IPS DF 4.7 (cell line): ENCODE data around the gene MPL.

ENCODE experiments used
- DNase-seq: peaks from one replicate; pipeline ENCODE4 v3.0.0-alpha.2; 2013; ENCODE audit warnings: low spot score; ENCODE audit errors: extremely low read depth

MPL gene

DNA sequence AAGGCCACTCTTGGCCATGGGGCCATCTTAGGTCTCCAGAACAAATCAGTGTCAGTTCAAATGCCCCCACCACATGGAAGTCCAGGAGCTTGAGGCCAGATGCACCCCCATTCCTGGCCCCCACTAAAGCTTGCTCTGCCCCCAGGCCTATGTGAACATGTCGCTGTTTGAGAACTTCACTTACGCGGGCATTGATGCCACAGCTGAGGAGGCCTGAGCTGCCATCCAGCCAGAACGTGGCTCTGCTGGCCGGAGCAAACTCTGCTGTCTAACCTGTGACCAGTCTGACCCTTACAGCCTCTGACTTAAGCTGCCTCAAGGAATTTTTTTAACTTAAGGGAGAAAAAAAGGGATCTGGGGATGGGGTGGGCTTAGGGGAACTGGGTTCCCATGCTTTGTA lies 15.1 kb upstream of the MPL start:
- no peak for DNase-seq

DNA sequence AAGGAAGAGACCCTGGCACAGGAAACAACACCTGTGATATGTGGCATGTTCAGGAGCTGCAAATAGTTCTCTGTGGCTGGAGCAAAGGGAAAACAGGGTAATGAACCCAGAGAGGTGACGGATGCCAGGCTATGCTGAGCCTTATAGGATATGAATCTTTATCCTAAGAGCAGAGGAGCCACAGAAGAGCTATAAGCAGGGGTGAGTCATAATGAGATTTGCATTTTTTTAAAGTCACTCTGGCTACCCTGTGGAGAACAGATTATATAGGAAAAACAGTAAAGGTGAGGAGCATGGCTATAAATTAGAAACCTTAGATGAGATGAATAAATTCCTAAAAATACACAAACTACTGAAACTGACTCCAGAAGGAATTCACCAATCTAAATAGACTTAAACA lies 12.8 kb upstream of the MPL start:
- DNase-seq, result no peak

DNA sequence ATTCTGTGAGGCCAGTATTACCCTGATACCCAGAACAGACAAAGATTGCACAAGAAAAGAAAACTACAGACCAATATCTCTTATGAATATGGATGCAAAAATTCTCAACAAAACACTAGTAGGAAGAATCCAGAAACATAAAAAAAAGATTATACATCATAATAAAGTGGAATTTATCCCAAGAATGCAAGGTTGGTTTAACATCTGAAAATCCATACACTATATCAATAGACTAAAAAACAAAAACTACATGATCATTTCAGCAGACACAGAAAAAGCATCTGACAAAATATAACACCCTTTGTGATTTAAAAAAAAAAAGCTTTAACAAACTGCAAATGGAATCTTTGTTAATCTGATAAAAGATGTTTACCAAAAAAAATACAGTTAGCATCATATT lies 12.2 kb upstream of the MPL start:
- DNase-seq, result no peak

DNA sequence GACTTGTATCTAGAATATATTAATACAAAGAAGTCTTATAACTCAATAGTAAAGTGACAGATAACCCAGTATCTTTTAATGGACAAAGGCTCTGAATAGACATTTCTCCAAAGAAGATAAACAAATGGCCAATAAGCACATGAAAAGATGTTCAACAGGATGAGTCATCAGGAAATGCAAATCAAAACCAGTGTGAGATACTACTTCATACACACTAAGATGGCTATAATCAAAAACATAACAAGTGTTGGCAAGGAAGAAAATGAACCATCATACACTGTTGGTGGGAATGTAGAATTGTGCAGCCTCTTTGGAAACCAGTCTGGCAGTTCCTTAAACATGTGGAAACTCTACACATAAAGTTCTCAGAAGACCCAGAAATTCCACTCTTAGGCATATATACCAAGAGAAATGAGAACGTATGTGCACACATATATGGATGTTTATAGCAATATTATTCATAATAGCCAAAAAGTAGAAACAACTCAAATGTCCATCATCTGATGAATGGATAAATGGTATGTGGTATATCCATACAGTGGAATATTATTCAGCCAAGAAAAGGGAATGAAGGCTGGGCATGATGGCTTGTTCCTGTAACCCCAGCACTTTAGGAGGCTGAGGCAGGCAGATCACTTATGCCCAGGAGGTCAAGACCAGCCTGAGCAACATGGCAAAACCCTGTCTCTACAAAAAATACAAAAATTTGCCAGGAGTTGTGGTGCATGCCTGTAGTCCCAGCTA lies 9.9 kb upstream of the MPL start:
- no peak for DNase-seq

DNA sequence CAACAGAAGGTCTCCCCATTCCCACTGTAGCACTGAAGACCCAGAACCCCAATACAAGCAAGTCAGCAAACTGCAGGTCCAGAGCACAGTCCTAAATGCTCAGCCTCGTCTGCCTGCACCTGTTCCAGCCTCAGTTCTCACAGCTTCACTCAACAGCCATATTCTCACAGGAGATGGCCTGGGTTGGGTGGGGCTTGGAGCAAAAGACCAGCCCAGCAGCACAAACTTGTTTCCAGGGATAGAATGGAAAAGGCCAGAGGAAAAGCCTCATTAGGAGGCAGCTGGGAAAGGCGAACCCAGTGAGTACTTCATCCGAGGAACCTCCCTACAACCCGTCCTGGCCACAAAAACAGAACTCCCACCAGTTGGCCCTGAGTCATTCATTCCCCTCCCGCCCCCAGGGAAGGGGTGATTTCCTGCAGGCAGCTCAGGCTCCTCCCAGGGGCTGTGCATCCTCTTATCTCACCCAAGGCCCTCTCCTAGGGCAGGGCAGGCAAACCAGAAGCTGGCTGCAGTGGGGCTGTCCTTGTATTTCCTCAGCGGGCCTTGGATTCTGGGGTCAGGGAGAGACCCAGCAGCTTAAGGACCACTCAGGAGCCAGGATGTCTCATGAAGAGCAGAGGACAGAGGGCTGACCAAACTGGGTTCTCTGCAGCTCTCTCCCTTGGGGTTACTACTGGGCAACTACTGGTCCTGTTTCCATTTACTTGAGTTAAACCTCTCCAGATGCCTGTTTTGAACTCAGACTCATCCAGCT lies 7.4 kb upstream of the MPL start:
- no peak for DNase-seq

DNA sequence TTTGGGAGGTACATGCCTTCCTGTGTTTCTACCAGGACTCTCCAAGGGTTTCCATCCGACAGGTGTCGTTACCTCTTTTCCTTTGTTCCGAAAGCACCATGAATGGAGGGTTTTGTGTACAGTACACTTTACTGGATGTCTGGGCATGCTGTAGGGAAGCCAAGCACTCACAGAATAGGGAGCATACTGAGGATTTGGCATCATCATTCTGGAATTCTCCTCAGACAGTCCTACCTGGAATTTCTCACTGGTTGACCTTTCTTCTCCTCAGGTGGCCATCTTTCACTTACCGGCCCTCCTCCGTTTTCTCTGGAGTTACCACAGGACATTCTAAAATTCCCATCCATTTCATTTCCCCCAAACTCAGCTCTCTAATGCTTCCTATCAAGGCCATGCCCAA lies 5.9 kb upstream of the MPL start:
- no peak for DNase-seq

DNA sequence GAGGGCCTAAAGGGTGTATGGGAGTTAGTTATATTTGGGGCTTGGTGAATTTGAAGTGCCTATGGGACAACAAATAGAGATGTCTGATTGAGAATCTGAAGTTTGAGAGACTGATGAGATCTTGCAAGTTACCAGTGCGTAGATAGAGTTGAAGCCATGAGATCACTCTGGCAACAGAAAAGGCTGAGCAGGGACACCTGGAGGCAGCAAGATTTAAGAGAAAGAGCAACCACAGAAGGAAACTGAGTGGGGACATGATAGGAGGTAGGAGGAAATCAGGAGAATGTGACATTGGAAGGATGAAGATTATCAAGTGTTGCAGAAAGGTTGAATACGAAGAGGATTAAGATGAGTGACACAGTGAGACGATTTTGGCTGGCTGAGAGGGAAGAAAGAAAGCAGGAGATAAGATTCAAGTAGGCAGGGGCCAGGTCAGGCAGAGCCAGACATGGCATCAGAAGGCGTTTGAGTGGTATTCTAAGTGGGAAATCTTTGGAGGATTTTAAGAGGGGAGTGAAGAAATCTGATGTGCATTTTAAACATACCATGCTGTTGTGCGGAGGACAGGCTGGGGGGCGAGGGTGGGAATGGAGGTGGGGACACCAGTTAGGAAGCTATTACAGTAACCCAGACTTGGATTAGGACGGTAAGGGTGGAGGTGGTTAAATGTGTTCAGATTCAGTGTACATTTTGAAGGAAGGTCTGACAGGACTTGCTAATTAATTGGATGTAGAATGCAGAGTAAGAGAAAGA lies 3.0 kb upstream of the MPL start:
- no peak for DNase-seq

DNA sequence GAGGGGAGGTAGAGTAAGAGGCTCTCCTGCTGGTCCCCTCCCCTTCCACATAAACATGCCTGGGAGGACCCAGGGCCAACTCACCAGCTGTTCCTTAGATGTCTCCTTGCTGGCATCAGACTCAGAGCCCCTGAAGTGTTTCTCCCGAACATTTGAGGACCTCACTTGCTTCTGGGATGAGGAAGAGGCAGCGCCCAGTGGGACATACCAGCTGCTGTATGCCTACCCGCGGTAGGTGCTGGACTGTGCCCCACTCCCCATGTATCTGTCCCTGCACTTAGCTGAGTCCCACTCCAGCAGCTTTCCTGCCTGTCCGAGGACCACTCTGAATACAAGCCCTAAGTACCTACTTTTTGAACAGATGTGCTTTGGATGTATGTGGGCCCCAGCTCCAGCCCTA lies 383 bp downstream of the MPL start:
- no peak for DNase-seq

DNA sequence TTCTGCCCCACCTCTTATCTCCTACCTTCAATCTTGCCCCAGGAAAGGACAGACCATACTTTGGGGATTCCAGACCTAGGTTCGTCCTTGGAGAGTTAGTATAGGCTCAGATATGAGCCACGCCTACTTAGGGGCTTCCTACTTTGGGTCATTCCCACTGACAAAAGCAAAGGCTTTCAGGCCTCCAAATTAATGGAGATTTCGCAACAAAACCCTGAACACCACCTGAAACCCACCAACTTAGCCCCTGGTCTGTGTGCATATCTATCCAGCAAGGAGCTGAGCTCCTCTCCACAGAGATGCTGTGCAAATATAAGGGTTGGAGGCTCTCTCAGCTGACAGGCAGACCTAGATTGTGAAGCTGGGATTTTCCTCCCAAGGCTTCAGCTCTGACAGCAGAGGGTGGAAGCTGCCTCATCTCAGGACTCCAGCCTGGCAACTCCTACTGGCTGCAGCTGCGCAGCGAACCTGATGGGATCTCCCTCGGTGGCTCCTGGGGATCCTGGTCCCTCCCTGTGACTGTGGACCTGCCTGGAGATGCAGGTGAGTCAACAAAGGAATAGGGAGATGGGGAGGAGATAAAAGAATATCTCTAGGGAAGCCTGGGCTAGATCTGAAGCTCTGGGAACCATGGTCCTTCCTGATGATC lies 2.1 kb downstream of the MPL start:
- no peak for DNase-seq

DNA sequence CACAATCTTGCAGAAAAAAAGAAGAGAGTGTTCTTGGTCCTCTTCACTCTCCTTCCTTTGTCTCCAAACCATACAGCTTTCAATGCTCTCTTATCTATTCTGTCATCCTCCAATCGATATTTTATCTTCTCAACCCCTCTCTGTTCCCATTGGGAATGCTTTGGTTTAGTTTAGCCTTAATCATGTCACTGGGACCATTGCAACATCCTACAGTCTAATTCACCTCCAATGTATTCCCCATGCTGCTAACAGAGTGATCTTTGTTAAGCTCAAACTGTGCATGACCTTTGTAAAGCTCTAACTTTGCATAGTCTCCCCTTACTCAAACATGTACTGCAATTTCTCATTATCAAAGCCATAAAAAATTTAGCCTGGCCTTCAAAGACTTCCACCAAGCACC lies 2.9 kb downstream of the MPL start:
- DNase-seq, result no peak

DNA sequence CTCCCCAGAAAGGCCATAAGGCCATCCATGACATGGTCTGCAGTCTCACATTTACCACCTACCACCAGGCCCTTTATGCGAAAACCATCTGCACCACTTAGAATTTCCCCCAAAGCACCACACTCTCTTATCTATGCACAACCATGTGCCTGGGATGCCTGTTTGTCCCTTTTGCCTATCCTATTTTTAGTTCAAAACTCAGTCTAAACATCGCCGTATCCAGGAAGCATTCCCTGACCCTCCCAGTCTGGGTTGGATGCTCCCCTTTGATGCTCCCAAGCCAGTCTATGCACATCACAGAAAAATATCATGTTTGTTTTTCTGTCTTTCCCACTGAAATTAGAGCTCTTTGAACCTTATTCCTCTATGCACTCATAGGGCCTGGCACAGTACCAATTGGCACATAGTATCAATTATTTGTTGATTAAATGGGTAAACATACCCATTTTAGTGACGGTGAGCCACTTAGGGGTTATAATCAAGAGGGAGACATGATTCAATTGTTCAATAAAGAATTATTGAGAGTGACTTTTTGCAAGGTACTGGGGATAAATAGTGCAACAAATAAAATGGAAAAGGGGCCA lies 6.7 kb downstream of the MPL start:
- DNase-seq, result no peak

DNA sequence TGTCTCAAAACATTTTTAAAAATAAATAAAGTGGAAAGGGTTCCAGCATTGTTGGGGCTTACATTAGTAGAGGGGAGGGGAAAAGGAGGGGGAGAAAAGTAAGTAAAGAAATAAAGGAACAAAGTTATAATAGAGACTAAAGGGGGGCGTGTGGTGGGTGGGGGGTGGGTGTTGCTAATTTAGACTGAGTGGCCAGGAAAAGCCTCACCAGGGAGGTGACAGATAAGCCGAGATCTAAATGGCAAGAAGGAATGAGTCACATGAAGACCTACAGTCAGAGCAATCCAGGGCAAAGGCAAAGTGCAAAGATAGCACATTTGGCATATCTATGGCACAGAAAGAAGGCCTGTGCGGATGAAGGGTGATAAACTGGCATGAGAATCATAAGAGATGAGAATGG lies 7.5 kb downstream of the MPL start:
- no peak for DNase-seq

DNA sequence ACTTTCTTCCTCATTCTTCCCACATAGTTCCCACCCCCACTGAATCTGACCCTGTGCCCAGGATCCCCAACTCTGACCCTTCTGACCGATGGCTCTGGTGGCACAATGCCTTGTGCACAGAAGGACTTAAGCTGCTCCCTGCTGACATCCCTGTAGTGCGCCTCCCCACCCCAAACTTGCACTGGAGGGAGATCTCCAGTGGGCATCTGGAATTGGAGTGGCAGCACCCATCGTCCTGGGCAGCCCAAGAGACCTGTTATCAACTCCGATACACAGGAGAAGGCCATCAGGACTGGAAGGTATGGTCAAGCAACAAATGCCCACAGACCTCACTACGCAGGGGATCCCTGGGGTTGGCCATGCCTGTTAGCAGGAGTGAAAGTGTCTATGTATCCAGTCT lies 9.0 kb downstream of the MPL start:
- no peak for DNase-seq

DNA sequence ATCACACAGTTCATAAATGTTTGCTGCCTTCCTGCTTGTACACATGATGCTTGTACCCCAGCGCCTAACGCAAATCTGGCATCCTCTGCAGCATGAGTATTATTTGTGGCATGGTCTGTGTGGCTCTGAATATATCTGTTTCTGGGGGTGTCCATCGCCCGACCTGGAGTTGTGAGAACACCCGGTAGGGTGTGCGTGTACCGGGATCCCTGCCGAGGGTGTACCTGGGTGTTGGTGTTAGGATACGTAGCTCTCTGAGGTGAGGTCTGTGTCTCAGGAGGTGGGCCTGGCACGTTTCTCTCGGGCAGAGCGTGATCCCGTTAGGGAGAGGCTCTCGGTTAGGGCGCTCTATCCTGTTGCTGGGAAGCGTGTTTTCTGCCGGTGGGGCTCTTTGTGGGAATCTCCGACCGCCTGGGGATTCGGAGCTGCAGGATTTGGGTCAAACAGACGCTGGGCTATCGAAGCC lies 10.8 kb downstream of the MPL start:
- no peak for DNase-seq

DNA sequence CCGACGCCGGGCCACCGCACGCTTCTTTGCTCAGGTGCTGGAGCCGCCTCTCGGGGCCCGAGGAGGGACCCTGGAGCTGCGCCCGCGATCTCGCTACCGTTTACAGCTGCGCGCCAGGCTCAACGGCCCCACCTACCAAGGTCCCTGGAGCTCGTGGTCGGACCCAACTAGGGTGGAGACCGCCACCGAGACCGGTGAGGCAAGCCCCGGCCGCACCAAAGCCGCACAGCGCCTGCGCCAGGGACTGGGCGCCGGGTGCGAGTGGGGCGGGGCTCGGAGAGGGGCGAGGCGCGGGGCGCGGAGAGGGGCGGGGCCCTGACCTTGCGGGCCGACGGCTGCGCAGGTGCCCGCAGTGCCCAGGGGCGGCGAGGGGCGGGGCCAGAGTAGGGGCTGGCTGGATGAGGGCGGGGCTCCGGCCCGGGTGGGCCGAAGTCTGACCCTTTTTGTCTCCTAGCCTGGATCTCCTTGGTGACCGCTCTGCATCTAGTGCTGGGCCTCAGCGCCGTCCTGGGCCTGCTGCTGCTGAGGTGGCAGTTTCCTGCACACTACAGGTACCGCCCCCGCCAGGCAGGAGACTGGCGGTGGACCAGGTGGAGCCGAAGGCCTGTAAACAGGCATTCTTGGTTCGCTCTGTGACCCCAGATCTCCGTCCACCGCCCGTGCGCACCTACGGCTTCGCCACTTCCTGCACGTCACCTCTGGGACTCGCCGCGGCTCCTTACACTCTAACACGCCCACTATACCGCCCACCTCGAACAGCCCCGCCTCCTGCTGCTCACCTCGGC lies 11.4 kb downstream of the MPL start:
- DNase-seq, result peak; percentile 86

DNA sequence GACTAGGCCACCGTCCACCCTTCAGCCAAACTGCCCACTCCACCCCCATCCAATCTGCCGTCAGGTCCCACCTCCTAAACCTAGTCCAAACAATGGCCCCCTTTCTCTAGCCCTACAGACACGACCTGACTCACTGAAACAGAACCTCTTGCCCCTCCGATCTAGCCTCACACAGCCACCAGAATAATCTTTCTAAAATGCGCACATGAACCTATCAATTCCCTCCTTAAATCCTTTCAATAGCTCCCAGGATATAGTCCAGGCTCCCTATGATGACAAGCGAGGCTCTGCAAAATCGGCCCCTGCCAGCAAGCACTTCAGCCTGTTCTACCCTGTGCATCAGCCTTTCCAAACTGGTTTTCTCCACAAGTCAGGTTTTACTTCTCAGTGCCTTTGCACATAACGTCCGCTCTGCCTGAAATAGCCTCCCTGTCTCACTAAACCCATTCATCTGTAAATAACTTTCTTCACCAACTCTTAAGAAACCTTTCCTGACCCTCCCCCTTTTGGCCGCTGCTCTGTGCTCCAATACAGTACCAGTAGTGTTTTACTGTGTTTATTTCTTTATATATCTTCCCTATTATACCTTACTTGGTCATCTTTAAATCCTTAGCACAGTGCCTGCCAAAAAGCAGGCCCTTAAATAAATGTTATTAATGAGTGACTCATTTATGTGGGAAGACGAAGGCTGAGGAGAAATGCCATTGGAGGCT lies 12.1 kb downstream of the MPL start:
- no peak for DNase-seq

DNA sequence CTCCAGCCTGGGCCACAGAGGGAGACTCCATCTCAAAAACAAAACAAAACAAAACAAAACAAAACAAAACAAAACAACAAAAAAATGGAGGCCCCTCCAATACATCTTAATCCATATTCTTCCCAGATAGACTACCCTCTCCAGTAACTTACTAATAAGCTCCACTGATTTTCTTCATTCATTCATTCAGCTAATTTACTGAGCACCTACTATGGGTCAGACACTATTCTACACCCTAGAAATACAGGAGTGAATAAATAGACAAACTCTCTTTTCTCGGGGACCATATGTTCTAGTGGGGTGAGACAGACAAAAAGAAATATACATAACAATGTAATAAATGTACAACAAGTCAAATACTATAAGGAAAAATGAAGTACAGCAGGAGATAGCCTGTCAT lies 13.4 kb downstream of the MPL start:
- DNase-seq, result no peak

DNA sequence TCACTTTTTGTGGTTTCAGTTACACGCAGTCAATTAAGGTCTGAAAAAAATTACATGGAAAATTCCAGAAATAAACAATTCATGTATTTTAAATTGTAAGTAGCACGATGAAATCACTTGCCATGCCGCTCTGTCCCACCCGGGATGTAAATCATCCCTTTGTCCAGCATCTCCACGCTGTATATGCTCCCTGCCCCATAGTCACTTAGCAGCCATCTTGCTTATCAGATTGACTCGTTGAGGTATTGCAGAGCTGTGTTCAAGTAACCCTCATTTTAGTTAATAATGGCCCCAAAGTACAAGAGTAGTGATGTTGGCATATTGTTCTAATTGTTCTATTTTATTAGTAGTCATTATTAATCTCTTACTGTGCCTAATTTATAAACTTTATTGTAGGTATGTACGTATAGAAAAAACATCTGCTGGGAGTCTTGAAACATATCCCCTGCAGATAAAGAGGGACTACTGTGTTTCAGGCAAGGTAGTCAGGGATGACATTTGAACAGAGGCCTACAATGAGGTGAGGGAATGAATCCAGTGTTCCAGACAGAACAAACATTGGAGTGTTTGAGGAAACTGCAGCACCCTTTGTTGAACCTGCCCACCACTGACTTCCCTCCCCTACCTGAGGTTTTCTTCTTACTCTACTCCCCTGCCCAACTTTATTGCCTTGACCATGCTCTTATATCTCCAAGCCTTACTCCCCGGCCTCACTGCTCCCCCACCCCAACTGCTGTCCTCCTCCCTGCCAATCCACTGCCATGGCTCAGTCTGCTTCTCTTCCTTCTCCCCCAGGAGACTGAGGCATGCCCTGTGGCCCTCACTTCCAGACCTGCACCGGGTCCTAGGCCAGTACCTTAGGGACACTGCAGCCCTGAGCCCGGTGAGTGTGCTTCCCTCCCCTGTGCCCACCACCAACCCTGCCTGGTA lies 14.1 kb downstream of the MPL start:
- no peak for DNase-seq

DNA sequence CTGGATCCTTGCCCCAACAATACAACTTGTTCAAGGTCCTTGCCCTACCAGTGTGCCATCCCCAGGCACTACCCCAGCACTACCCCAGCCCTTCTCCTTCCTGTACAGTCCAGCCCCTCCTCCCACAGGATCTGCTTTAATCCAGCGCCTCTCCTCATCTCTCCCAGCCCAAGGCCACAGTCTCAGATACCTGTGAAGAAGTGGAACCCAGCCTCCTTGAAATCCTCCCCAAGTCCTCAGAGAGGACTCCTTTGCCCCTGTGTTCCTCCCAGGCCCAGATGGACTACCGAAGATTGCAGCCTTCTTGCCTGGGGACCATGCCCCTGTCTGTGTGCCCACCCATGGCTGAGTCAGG lies 14.7 kb downstream of the MPL start:
- no peak for DNase-seq
